GM19025 (cell line): ENCODE data around the gene SNRPB.

Experiments used
- ATAC-seq: cut with Tn5 transposase; IDR thresholded peaks from one replicate; pipeline ENCODE4 v1.9.1; 2021; ENCODE audit warnings: mild to moderate bottlenecking, low read depth, moderate library complexity; ENCODE audit not compliant: unreplicated experiment

Gene SNRPB

DNA sequence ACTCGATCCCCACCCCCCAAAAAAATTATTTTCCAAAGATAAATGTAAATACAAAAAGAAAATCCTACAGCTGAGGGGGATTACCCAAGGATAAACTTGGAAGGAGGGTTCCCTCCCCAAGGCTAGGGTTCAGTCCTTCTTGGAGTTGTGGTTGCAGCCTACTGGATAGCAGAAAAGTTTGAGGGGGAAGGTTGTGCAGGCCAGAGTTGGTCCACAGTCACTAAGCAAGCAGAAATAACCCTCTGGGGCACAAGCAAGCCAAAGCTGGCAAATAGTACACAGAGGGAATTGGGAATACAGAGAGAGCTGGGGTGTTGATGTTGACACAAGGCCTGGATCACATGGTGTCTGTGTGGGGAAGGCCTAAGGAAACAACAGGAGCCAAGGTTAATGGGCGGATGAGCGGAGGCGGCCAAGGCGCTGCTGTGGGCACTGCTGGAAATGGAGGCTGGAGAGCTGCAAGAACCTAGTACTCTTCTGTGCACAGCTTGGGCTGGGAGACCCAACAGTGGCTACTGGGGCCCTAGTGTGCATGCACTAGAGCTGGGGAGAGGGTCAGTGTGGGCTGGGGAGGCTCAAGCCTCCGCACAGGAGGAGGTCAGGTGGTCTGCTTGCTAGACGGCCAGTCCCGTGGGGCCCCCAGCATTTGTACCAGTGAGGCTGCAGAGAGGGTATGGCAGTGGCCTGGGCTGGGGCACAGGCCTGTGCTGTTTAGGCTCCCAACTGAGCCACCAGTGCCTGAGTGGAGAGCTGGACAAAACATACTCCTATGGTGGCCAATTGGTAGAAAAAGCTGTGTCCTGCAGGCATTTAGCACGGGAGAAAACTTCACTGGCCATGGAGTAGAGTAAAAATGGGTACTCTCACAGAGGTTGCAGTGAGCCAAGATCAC lies 5.5 kb upstream of the SNRPB start:
- ATAC-seq = no peak

DNA sequence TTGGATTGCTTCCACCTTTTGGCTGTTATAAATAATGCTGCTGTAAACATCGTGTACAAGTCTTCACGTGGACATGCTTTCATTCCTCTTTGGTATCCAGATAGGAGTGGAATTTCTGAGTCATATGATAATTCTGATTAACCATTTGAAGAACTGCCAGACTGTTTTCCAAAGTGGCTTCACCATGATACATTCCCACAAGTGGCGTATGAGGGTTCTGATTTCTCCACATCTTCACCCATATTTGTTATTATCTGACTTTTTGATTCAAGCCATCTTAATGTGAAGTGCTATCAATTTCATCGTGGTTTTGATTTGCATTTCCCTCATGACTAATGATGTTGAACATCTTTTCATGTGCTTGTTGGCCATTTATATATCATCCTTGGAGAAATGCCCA lies 2.9 kb upstream of the SNRPB start:
- ATAC-seq = no peak

DNA sequence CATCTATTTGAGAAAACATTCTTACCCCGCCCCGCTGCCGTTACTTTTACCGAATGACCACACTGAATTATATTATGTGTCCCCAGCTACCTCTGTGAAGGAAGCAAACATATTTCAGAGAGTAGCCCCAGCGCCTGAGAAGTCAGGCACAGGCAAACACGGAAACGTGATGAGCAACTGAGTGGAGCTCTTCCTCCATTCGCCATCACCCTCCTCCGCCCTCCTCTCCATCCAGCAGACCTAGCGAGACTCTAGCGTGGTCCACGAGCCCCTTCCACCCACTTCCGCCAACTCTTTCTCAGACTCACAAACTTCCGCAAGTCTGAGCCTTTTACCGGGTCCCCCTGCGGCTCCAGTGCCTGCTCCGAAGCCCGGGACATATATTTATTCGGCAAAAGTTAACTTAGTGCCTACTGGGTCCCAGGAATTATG lies 582 bp downstream of the SNRPB start:
- ATAC-seq = no peak

DNA sequence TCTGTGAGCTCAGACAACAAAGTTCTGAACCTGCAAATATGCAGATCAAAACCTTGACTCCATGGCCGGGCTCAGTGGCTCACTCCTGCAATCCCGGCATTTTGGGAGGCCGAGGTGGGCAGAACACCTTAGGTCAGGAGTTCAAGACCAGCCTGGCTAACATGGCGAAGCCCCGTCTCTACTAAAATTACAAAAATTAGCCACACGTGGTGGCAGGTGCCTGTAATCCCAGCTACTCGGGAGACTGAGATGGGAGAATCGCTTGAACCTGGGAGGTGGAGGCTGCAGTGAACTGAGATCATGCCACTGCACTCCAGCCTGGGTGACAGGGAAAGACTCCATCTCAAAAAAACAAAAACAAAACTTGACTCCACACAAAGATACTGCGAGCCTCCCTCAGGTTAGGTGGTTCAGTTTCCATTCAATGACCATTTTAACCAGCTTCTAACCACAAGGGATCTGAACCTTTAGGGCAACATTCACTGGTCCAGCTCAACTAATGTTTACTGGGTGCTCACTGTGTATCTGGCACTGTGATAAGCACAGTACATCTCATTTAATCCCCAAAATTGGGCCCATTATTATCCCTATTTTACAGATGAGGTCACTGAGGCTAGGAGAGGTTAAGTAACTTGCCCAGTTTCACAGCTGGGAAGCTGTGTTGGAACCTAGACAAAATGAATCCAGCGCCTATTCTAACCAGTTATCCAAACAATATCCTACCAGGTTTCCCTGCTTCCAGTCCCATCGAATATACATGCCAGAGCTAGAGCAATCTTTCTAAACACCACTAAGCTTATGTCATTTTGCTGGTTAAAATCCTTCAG lies 1.8 kb downstream of the SNRPB start:
- no peak for ATAC-seq

DNA sequence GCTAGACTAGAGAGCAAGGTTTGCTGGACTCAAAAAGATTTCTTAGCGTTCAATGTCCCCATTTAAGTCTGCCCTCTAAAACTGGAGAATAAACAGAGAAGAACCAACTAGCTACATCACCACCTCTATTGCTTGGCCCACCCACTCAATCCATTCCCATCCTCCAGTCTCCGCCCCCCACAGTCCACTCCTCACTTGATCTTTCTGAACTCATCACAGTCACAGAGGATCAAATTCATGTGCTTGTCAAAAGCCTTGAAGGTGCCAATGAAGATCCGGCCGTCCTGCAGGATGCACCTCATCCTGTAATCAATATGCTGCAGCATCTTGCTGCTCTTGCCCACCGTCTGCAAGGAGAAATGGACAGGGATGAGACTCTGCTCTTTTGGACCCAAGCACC lies 3.2 kb downstream of the SNRPB start:
- ATAC-seq = no peak

DNA sequence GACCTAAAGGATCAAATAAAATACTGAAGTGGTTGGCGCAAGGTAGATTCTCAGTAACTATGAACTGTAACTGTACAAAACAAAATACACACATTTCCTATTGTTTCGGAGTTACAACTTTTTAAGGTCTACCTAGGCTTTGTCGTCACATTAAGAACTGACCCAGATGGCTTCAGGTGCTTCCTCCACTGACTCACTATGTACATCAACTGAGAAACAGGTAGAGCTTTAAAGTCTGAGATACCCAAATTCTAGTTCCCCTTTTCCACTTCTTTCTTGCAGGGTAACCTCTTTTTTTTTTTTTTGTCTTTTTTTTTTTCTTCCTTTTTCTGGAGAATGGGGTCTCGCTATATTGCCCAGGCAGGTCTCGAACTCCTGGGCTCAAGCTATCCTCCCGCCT lies 5.5 kb downstream of the SNRPB start:
- ATAC-seq = no peak

DNA sequence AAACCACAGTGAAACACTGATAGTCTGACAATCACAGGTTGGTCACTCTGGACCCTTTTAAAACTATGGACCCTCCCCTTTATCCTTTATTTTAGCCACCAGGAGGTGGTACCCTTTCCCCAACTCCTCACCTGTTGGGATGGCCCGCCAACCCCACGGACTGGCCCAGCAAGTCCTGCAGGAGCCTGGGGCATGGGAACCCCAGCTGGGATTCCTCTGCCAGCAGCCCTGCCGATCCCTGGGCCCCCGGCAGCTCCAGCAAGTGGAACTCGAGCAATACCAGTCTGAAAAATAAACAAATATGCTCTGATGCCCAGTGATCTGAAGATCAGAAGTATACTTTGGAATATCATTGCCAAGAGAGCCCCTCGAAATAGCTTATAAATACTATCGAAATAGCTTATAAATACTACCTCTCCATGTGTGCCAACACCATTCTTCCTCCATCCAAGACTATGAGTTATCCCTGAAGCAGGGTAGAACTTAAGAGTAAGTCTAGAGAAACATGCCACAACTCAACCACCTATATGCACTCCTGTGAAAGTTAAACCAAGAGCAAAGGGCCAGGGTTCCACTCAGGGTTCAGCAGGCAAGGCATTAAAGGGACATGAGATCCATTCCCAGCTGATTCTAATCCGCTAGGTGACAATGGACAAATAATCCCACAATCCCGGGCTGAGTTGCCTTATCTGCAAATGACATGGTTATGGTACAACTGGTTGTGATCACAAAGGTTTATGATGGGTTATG lies 6.8 kb downstream of the SNRPB start:
- ATAC-seq = no peak

DNA sequence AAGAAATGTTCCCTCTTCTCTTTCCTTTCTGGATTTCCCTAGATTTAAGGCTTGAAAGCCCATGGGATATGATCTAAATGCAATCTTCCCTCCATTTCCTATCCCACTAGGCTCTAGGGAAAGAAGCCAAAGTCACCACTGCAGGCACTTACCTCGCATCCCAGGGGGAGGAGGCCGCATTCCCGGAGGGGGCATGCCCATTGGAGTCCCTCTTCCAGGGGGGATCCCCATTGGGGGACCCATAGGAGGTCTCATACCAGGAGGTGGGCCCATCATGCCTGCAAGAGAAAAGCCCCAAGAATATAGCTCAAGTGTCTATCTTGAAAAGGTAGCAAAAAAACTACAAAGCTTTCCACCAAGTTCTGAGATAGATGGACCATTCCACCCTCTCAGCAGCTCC lies 8.1 kb downstream of the SNRPB start:
- no peak for ATAC-seq

DNA sequence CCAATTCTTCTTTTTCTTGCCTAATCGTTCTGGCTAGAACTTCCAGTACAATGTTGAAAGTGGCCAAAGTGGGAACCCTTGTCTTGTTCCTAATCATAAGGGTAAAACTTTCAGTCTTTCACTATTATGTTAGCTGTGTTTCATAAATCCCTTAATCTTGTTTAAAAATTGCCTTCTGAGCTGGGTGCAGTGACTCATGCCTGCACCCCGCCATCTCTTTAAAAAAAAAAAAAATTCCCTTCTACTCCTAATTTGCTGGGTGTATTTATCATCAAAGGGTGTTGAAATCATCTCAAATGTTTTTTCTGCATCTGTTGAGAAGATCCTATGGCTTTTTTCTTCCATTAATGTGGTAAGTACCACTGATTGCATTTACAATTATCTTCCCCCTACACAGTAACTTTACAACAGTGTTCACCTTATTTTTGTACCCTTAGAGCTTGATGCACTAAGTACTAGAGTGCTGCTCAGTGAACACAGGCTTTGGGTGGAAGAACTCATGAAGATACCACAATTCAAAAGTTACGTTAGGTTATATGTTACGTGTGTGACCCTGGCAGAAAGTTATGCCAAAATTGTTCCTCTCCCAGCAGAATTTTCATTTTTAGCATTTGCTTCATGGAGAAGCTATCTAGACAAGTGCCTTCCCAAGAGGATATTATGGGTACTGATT lies 9.7 kb downstream of the SNRPB start:
- ATAC-seq = no peak

DNA sequence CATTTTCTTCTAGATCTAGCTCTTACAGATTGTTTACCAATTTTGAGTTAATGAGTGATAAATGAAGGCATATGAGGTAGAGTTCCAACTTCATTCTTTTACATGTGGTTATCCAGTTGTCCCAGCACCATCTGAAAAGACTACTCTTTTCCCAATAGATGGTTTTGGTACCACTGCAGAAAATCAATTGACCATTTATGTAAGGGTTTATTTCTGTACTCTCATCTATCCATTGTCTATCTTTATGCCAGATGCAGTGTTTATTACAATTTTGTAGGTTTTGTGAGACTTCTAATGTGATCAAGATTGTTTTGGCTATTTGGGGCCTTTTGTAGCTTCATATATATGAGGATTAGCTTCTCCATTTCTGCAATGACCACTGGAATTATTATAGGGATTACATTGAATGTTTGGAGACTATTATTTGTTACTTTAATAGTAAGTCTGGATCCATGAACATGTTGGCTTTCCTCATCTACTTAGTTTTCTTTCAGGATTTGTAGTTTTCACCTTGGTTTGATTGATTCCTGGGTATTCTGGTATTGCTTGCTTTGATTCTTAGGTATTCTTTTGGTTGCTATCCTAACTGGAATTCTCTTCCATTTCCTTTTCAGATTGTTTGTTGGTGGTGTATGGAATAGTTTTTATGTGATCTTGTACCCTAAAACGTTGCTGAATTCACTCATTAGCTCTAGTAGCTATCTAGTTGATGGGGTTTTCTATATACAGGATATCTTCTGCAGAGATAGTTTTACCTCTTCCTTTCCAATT lies 10.4 kb downstream of the SNRPB start:
- ATAC-seq = no peak

DNA sequence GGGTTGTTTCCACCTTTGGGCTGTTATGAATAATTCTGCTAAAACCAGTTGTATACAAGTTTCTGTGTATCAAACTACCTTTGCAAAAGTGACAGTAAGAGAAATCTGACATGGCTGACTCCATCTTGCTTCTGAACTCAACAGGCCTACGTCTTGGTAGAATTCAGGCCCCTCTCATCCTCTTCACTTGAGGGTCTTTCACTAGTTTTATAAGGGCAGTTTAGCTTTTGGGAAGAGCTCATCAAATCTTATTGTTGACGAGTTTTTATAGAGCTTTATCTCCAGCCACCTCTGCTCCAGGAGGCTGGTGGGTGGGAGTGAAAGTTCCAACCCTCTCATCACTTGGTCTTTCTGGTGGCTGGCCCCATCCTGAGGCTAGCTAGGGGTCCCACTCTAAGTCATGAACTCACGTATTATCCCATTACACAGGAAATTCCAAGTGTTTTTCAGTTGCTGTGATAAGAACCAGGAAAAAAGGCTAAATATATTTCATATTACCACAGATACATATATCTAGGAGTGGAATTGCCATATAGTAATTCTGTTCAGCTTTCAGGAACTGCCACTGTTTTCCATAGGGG lies 11.6 kb downstream of the SNRPB start:
- ATAC-seq = no peak

DNA sequence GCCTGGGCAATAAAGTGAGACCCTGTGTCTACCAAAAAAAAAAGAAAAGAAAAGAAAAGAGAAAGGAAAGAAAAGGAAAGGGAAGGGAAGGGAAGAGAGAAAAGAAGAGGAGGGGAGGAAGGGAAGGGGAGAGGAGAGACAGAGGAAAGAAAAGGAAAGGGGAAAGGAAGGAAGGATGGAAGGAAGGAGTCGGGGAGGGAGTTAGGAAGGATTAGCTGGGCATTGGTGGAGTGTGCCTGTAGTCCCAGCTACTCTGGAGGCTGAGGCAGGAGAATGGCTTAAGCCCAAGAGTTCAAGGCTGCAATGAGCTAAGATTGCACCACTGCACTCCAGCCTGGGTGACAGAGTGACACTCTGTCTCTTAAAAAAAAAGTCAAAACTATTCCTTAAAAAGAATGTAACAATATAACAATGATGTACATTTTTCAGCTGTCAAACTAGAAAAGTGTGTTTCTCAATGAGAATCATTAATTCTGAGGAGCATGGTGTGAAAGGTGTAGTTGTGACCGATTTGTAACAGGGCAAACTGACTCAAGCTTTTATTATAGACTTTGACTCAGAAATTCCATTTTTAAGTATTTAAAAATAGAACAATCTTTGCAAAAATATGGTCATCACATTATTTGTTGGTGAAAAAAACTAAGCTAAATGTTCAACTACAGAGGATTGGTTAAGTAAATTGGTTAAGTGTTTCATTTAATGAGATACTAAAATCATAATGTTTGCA lies 14.7 kb downstream of the SNRPB start:
- no peak for ATAC-seq

DNA sequence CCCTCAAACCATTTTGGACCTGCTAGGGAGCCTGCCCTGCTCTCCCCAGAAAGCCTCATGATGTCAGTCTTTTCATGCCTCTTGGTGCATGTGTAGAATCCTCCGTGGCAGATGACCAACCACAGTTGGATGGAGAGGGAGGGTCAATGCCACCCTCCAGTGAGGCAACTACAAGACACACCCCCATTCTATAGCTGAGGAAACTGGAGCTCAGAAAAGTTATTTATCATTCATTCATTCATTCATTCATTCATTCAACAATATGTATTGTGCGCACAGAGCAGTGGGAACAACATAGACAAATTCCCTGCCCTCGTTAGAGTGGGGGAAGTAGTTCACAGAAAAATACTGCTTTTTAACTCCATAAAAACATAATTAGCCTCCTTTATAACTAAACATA lies 16.8 kb downstream of the SNRPB start:
- ATAC-seq = no peak

DNA sequence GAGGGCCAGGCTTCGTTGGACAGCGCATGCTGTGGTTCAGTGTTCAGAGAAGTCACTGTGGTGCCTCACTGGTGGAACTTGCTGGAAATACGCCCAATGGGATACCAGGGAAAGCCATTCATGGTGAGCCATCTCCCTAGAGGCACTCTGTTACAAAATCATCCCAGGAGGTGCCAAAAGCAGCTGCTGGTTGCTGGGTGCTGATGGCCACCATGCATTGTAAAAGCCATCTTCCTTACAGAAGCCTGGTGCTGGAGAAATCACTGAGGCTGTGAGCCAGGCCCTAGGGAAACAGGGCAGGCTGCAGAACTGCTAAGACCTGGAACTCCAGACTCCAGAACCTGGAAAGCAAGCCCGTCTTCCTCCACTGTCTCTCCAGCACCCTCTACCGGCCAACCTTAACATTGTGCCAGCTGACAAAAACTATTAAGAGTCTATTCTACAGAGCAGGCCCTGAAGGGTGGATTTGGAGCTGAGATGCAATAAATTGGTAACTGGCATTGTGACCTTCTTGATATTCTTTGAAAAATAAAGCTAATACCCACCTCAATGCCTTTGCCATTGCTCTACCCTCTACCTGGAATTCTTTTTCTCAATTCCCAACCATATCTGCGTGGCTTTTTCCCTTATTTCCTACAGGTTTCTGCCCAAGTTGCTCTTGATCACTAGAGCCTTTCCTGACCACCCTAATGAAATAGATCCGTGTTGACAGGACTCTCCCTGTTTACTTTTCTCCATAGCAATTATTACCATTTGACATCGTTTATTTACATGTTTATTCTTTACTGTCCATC lies 18.5 kb downstream of the SNRPB start:
- ATAC-seq = no peak

DNA sequence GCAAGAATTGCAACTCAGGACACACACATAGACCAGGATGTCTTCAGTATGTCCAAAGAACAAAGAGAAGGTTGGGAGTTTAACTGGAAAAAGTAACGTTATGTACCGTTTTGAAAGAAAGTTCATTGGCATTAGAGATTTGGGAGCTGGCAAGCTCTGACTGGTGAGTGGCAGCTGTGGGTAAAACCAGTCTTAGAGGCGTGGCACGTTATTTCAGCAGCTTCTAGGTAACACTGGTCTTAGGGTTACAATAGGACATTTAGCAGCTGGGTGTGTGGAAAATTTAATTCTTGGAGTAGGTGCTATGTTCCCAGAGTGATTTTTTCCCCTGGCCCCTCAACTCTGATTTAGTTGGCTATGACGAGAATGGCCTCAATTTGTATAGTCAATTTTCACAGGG lies 19.2 kb downstream of the SNRPB start:
- no peak for ATAC-seq

DNA sequence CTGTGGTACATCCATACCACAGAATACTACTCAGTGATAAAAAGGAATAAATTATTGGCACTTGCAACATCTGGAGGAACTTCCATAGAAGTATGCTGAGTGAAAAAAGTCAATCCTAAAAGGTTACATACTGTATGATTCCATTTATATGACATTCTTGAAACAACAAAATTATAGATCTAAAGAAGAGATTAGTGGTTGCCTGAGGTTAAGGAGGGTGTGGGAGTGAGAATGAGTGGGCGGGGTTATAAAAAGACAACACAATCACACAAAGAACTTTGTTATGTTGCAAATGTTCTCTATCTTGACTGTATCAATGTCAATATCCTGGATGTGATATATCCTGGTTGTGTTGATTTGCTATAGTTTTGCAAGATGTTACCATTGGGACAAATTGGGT lies 21.2 kb downstream of the SNRPB start:
- ATAC-seq = no peak

DNA sequence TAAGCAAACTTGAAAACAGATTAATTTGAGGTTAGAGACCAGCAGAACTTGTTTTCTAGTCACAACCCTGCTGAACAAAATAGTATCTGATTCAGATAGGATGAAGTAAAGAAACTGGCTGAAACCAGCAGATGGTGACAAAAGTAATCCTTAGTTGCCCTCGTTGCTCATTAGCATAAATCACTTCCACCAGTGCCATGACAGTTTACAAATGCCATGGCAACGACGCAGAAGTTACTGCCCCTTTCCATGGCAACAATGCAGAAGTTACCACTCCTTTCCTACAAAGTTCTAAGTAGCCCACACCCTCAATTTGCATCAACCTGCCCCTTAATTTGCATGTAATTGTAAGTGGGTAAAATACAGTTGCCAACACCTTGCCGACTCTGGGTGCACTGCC lies 23.7 kb downstream of the SNRPB start:
- no peak for ATAC-seq

DNA sequence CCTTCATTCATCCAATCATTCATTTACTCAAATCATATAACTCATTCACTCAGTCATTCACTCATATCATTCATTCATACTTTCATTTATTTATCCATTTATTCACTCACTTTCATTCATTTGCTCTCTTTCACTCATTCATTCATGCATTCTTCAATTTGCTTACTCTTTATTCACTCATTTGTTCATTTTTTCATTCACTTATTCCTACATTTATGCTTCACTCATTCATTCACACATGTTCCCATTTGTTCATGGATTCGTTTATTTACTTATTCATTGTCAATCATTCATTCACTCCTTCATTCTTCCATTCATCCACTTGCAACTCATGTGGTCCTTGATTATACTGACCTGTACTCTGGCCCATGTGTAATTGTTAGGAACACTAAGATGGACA lies 39.4 kb downstream of the SNRPB start:
- no peak for ATAC-seq
